PC-3 (cell line): ENCODE data around the gene HOXD11. TPM values are rescaled to one million over a fixed set of nuclear protein-coding genes. Genes with fewer than 3 reads are reported as not detected.

ENCODE experiments used
- ATAC-seq: fragments of 200-7000 bp; cut with Tn5 transposase; 2 replicates; pipeline ENCODE4 v1.9.1; 2020; ENCODE audit warnings: mild to moderate bottlenecking, moderate library complexity
- BruUV-seq: library from RNA; stranded (reverse); fragments of 400-500 nt; replicated peaks from 2 replicates; lab custom pipeline; 2021; lab: Mats Ljungman, UMichigan
- CTCF ChIA-PET: fragments of 300-600 bp; sonication (Branson Sonifier 250); formaldehyde crosslinking; loops from one replicate; lab custom pipeline; 2022; ENCODE audit warnings: antibody characterized with exemption; lab: Charles Lee
- POLR2A ChIA-PET: fragments of 300-600 bp; sonication (Branson Sonifier 250); formaldehyde crosslinking; loops from one replicate; lab custom pipeline; 2022; ENCODE audit warnings: antibody characterized with exemption; ENCODE audit not compliant: unreplicated experiment; lab: Charles Lee
- DNase-seq: peaks from one replicate; pipeline ENCODE4 v3.0.0-alpha.2; 2015
- H2AFZ ChIP-seq: fragments of 300-600 bp; sonication (generic); 2 replicates; pipeline ENCODE4 v1.6.0; 2016; ENCODE audit warnings: antibody characterized with exemption, low read length
- H3F3A ChIP-seq: fragments of 300-600 bp; sonication (generic); one replicate; pipeline ENCODE4 v1.6.0; 2017; ENCODE audit warnings: antibody characterized with exemption, low read length, control low read depth, mild to moderate bottlenecking; ENCODE audit not compliant: unreplicated experiment
- H3K27ac ChIP-seq: fragments of 300-600 bp; sonication (generic); 2 replicates; pipeline ENCODE4 v1.5.1; 2016; ENCODE audit warnings: mild to moderate bottlenecking, low read length
- H3K27me3 ChIP-seq: fragments of 300-600 bp; sonication (generic); 2 replicates; pipeline ENCODE4 v1.6.1; 2016; ENCODE audit warnings: low read length, mixed read lengths
- H3K36me3 ChIP-seq: fragments of 300-600 bp; sonication (generic); 2 replicates; pipeline ENCODE4 v1.6.1; 2016; ENCODE audit warnings: low read depth, mixed run types, low read length, mixed read lengths
- H3K4me1 ChIP-seq: fragments of 300-600 bp; sonication (generic); 2 replicates; pipeline ENCODE4 v1.5.1; 2016; ENCODE audit warnings: low read length; ENCODE audit not compliant: insufficient read depth
- H3K4me2 ChIP-seq: fragments of 300-600 bp; sonication (generic); 2 replicates; pipeline ENCODE4 v1.6.0; 2016; ENCODE audit warnings: low read length
- H3K4me3 ChIP-seq: fragments of 300-600 bp; sonication (generic); 2 replicates; pipeline ENCODE4 v1.5.1; 2016; ENCODE audit warnings: mild to moderate bottlenecking, low read length, mixed read lengths
- H3K79me2 ChIP-seq: fragments of 300-600 bp; sonication (generic); 2 replicates; pipeline ENCODE4 v1.6.1; 2017; ENCODE audit warnings: low read length, mixed read lengths
- H3K9ac ChIP-seq: fragments of 300-600 bp; sonication (generic); 2 replicates; pipeline ENCODE4 v1.6.0; 2016; ENCODE audit warnings: mild to moderate bottlenecking, low read length
- H3K9me2 ChIP-seq: fragments of 300-600 bp; sonication (generic); replicated peaks from 2 replicates; pipeline ENCODE4 v1.6.1; 2016; ENCODE audit warnings: mixed run types, low read length, mixed read lengths
- H3K9me3 ChIP-seq: fragments of 300-600 bp; sonication (generic); 2 replicates; pipeline ENCODE4 v1.6.1; 2016; ENCODE audit warnings: low read length, mixed read lengths
- H4K20me1 ChIP-seq: fragments of 300-600 bp; sonication (generic); 2 replicates; pipeline ENCODE4 v1.6.1; 2016; ENCODE audit warnings: low read length, mixed read lengths
- EZH2 ChIP-seq: fragments of 300-600 bp; sonication (generic); IDR thresholded peaks from one replicate; pipeline ENCODE4 v1.6.1; 2017; ENCODE audit warnings: antibody characterized with exemption, mild to moderate bottlenecking, low read length; ENCODE audit not compliant: unreplicated experiment
- EZH2phosphoT487 ChIP-seq: fragments of 300-600 bp; sonication (generic); IDR thresholded peaks from 2 replicates; pipeline ENCODE4 v1.6.1; 2018; ENCODE audit warnings: mild to moderate bottlenecking, antibody characterized with exemption, low read length, borderline replicate concordance
- intact Hi-C: fragments of 100-400 bp; cut with micrococcal nuclease; formaldehyde crosslinking; loops from 2 replicates; pipeline ENCODE4 v1.9.0; 2023
- total RNA-seq: library from RNA; depleted of rRNA; stranded (reverse); fragments of >200 nt; gene quantifications from 2 replicates; pipeline ENCODE4 v1.2.3, GENCODE V29; 2014
- TF ChIP-seq, protein P1 (sequence below): fragments of 300-600 bp; sonication (generic); conservative IDR thresholded peaks from 2 replicates; pipeline ENCODE4 v1.5.1; 2017; ENCODE audit warnings: antibody characterized with exemption, low read depth, mild to moderate bottlenecking, low read length

HOXD11 gene
- total RNA-seq, 1 experiment from 2014 or later: not detected

DNA sequence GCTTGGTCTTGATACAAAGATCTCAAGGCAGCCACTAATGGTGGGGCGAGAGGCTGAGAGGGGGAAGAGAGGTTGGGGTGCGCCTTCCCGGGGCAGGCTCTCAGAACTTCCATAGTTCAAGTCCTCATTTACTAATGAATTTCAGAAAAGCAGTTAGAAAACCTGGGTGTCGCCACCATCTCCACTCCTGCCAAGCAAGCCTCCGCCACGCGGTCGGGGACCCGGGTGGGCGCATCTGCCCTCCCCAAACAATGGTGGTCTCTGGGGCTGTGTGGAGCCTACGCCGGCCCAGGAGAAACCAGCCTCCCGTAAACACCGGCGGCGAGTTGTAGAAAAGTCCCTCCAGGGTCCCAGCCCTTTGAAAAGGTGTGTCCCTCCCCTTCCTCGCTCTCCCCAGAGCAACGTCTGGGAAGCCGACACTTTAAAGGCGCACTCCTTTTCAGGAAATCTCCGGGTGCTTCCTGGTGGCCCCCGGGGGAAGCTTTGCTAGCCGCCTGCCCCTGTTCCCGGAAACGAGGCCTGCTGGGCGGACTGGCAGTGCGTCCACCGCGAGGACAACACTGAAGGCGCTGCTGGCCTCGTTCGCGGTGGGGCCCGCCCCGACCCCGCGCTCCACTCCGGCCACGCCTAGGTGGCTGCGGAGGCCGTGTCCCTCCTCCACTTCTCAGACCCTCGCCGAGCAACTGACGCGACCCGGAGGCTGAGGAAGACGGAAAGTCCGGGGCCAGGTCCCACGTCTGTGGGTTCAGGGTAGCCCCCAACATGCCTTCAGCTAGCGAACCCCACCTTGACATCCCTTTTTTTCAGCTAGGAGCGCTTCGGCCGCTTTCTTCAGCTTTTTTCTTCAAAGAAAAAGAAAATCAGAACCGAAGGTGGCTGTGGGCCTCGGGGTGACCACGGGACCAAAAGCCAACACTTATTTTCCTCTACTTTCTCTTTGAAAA lies 40.2 kb upstream of the HOXD11 start:
- no peak overlapping the region for H3K4me2 ChIP-seq
- H3K4me3 ChIP-seq: no peak overlapping the region
- H3K79me2 ChIP-seq: no peaks in the 10 kb centered on the region
- no peaks in the 10 kb centered on the region for H3F3A ChIP-seq
- no peaks in the 10 kb centered on the region for H3K9me3 ChIP-seq
- H2AFZ ChIP-seq: no peak overlapping the region
- no peak overlapping the region for H3K9ac ChIP-seq
- no TSS peak for BruUV-seq
- H4K20me1 ChIP-seq: no peaks in the 10 kb centered on the region
- H3K4me1 ChIP-seq: no peaks in the 10 kb centered on the region
- no peaks in the 10 kb centered on the region for H3K36me3 ChIP-seq
- DNase-seq: no peak
- H3K9me2 ChIP-seq: no peaks in the 10 kb centered on the region
- intact Hi-C loops: no loop called here
- TF ChIP-seq EZH2 (no peak), EZH2phosphoT487 (no peak)
- TF ChIP-seq, protein P1, sequence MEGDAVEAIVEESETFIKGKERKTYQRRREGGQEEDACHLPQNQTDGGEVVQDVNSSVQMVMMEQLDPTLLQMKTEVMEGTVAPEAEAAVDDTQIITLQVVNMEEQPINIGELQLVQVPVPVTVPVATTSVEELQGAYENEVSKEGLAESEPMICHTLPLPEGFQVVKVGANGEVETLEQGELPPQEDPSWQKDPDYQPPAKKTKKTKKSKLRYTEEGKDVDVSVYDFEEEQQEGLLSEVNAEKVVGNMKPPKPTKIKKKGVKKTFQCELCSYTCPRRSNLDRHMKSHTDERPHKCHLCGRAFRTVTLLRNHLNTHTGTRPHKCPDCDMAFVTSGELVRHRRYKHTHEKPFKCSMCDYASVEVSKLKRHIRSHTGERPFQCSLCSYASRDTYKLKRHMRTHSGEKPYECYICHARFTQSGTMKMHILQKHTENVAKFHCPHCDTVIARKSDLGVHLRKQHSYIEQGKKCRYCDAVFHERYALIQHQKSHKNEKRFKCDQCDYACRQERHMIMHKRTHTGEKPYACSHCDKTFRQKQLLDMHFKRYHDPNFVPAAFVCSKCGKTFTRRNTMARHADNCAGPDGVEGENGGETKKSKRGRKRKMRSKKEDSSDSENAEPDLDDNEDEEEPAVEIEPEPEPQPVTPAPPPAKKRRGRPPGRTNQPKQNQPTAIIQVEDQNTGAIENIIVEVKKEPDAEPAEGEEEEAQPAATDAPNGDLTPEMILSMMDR: no peak
- ChIA-PET POLR2A (no interaction called here), CTCF (no interaction called here)
- ATAC-seq: no peak
- H3K27me3 ChIP-seq: peaks cover 35% of the 10 kb centered on the region
- H3K27ac ChIP-seq: no peak overlapping the region

DNA sequence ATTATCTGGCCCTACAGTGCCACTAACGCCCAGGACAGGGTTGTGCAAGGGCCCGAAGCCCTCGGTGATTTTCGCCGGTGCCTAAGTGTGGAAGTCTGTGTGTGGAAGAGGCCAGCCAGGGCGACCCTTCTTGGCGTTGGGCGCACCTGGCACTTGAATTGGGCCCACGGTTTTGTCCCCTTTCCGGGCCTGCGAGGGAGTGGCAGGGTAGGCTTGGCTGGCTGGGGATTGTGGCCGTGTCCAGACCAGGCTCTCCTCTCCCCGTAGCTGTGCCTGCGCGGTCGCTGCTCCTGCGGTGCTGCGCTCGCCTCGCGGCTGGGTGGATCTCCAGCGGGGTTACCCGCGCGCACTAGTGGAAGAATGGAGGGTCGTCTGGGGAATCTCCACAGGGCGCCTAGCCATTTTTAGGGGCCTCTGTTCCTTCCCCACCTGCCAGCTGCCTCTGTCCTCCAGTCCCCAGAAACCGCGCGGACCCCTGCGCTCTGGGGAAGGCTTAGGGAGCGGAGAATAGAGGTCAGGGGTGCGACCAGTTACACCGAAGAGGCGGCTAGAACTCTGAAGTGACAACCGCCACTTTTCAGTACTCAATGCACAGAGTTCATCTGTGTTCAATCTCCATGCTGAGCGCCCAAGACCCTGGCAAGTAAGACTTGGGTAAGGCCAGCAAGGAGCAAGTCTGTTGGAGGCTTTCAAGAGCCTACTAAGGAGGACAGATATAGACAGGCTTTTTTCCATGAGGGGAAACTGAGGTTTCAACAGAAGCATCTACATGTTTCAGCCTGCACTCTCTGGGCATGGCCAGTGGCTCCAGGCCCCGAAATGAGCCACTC lies 39.3 kb upstream of the HOXD11 start:
- no peak overlapping the region for H3K4me2 ChIP-seq
- intact Hi-C loops: no loop called here

More for the DNA sequence above, 39.3 kb upstream of the HOXD11 start:
- Histone ChIP-seq H3K4me3 (no peak overlapping the region), H3K4me1 (no peaks in the 10 kb centered on the region), H3K79me2 (no peaks in the 10 kb centered on the region), H3K27me3 (peaks cover 34% of the 10 kb centered on the region), H3K27ac (no peak overlapping the region), H3K9ac (no peak overlapping the region), H4K20me1 (no peaks in the 10 kb centered on the region), H3K9me3 (no peaks in the 10 kb centered on the region), H2AFZ (no peak overlapping the region), H3K36me3 (no peaks in the 10 kb centered on the region), H3F3A (no peaks in the 10 kb centered on the region), H3K9me2 (no peaks in the 10 kb centered on the region)
- BruUV-seq: no TSS peak
- no peak for TF ChIP-seq EZH2
- TF ChIP-seq EZH2phosphoT487: no peak
- TF ChIP-seq, protein P1: no peak
- DNase-seq (no peak), ATAC-seq (no peak)
- POLR2A ChIA-PET: no interaction called here
- CTCF ChIA-PET: no interaction called here
